Caco-2 (cell line): ENCODE data around the gene NMT2. TPM values are rescaled to one million over a fixed set of nuclear protein-coding genes. Genes with fewer than 3 reads are reported as not detected.

Source experiments
- BruUV-seq: library from RNA; stranded (reverse); fragments of 400-500 nt; replicated peaks from 2 replicates; lab custom pipeline; 2021; lab: Mats Ljungman, UMichigan
- CTCF ChIA-PET: fragments of 300-600 bp; sonication (Branson Sonifier 250); formaldehyde crosslinking; loops from one replicate; lab custom pipeline; 2022; ENCODE audit warnings: antibody characterized with exemption; lab: Charles Lee
- POLR2A ChIA-PET: fragments of 300-600 bp; sonication (Branson Sonifier 250); formaldehyde crosslinking; loops from one replicate; lab custom pipeline; 2022; ENCODE audit warnings: antibody characterized with exemption; lab: Charles Lee
- DNase-seq, 2 experiments: peaks; one replicate each; pipeline versions ENCODE4 v3.0.0 to v3.0.0-alpha.2; 2020 to 2022
- H3K27me3 ChIP-seq: replicated peaks from 2 replicates; pipeline ENCODE4 v1.6.0; 2011; ENCODE audit warnings: low read length; ENCODE audit not compliant: control insufficient read depth, insufficient read depth
- H3K36me3 ChIP-seq: 2 replicates; pipeline ENCODE4 v1.5.1; 2011; ENCODE audit warnings: low read length; ENCODE audit not compliant: control insufficient read depth, insufficient read depth
- H3K4me1 ChIP-seq: fragments of 250-450 bp; sonication (Bioruptor Pico); 2 replicates; pipeline ENCODE4 v1.5.1; 2020; ENCODE audit warnings: mild to moderate bottlenecking
- H3K4me3 ChIP-seq: 2 replicates; pipeline ENCODE4 v1.5.1; 2011; ENCODE audit warnings: low read depth, mild to moderate bottlenecking, control low read depth, low read length
- H3K9me3 ChIP-seq: fragments of 250-450 bp; sonication (Bioruptor Pico); 2 replicates; pipeline ENCODE4 v1.5.1; 2020; ENCODE audit warnings: mild to moderate bottlenecking, moderate library complexity
- H3K27ac Mint-ChIP-seq: one replicate; pipeline ENCODE4 v1.8.0; 2022; ENCODE audit warnings: mixed read lengths; ENCODE audit not compliant: unreplicated experiment
- H3K27me3 Mint-ChIP-seq: one replicate; pipeline ENCODE4 v1.8.0; 2022; ENCODE audit warnings: mixed read lengths; ENCODE audit not compliant: insufficient read depth, unreplicated experiment
- H3K36me3 Mint-ChIP-seq: one replicate; pipeline ENCODE4 v1.8.0; 2022; ENCODE audit warnings: mild to moderate bottlenecking, mixed read lengths; ENCODE audit not compliant: insufficient read depth, unreplicated experiment
- H3K4me1 Mint-ChIP-seq: one replicate; pipeline ENCODE4 v1.8.0; 2022; ENCODE audit warnings: low read depth, mixed read lengths; ENCODE audit not compliant: unreplicated experiment
- H3K4me3 Mint-ChIP-seq: one replicate; pipeline ENCODE4 v1.8.0; 2022; ENCODE audit warnings: mild to moderate bottlenecking, moderate library complexity, mixed read lengths; ENCODE audit not compliant: unreplicated experiment
- H3K9me3 Mint-ChIP-seq: one replicate; pipeline ENCODE4 v1.8.0; 2022; ENCODE audit warnings: mixed read lengths; ENCODE audit not compliant: unreplicated experiment
- intact Hi-C: fragments of 100-400 bp; cut with micrococcal nuclease; formaldehyde crosslinking; loops from one replicate; pipeline ENCODE4 v1.10.0; 2022; ENCODE audit not compliant: unreplicated experiment
- total RNA-seq: library from RNA; stranded (reverse); gene quantifications from 2 replicates; pipeline ENCODE4 v1.2.3, GENCODE V29; 2022
- TF ChIP-seq, protein P1 (sequence below), 2 experiments: fragments of 200-600 bp in 1 of 2; IDR thresholded peaks; 1 replicate in 1 of 2; 2 replicates in 1 of 2; pipeline versions ENCODE4 v1.5.1 to v1.8.0; 2011 to 2022; ENCODE audit warnings: antibody characterized with exemption in 1 of 2, control low read depth in 1 of 2, inconsistent platforms in 1 of 2, low read depth in 1 of 2, low read length in 1 of 2, mild to moderate bottlenecking in 1 of 2, moderate library complexity in 1 of 2; ENCODE audit not compliant: insufficient read depth in 1 of 2, severe bottlenecking in 1 of 2, unreplicated experiment in 1 of 2

NMT2 gene
- total RNA-seq, 1 experiment from 2014 or later, result 28.1 TPM

DNA sequence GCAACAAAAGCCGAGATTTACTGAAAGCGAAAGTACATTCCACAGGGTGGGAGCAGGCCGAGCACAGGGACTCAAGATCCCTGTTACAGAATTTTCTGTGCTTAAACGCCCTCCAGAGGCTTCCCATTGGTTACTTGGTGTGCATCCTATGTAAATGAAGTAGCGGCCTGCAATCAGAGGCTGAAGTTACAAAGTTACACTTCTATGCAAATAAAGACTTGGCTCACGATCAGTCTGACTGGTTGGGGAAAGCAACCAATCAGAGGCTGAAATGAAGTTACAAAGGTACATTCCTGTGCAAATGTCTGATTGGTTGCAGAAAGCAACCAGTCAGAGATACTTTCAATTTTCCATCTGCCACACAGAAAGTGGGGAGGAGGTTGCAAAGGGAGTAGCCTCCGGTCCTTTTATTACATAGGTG, 84.0 kb downstream of the NMT2 start:
- DNase-seq, result peak; percentile 85 to 92
- TF ChIP-seq, protein P1, sequence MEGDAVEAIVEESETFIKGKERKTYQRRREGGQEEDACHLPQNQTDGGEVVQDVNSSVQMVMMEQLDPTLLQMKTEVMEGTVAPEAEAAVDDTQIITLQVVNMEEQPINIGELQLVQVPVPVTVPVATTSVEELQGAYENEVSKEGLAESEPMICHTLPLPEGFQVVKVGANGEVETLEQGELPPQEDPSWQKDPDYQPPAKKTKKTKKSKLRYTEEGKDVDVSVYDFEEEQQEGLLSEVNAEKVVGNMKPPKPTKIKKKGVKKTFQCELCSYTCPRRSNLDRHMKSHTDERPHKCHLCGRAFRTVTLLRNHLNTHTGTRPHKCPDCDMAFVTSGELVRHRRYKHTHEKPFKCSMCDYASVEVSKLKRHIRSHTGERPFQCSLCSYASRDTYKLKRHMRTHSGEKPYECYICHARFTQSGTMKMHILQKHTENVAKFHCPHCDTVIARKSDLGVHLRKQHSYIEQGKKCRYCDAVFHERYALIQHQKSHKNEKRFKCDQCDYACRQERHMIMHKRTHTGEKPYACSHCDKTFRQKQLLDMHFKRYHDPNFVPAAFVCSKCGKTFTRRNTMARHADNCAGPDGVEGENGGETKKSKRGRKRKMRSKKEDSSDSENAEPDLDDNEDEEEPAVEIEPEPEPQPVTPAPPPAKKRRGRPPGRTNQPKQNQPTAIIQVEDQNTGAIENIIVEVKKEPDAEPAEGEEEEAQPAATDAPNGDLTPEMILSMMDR (IDR thresholded peaks at IDR 0.05; ENCODE audit: insufficient read depth in 1 of 2, low read depth in 1 of 2, low read length in 1 of 2, severe bottlenecking in 1 of 2, unreplicated experiment in 1 of 2), result no peak
- no TSS peak for BruUV-seq
- Histone ChIP-seq H3K27me3 (no peaks in the 10 kb centered on the region), H3K4me3 (peak overlapping the region; percentile 35), H3K36me3 (no peaks in the 10 kb centered on the region), H3K4me1 (peaks cover 6% of the 10 kb centered on the region), H3K9me3 (no peaks in the 10 kb centered on the region)
- peaks cover 5% of the 10 kb centered on the region for H3K4me1 Mint-ChIP-seq
- POLR2A ChIA-PET, result interaction anchor here (1.0 to 1.5 kb wide), 2 partner anchors 13 to 125 kb away, joined by 4 to 6 read pairs; partner anchors contain the start of genes MEIG1 and RPP38
- H3K36me3 Mint-ChIP-seq, result no peaks in the 10 kb centered on the region
- peak overlapping the region; percentile 71 for H3K4me3 Mint-ChIP-seq
- peak overlapping the region; percentile 42 for H3K27ac Mint-ChIP-seq
- intact Hi-C loops, result loop anchor here (5.0 kb wide), 1 partner anchor 82 kb away; no protein-coding TSS in a partner anchor
- no peaks in the 10 kb centered on the region for H3K27me3 Mint-ChIP-seq
- no peaks in the 10 kb centered on the region for H3K9me3 Mint-ChIP-seq
- CTCF ChIA-PET, result interaction anchor here (0.6 kb wide), 2 partner anchors 113 to 391 kb away, joined by 3 to 5 read pairs; no protein-coding TSS in a partner anchor

DNA sequence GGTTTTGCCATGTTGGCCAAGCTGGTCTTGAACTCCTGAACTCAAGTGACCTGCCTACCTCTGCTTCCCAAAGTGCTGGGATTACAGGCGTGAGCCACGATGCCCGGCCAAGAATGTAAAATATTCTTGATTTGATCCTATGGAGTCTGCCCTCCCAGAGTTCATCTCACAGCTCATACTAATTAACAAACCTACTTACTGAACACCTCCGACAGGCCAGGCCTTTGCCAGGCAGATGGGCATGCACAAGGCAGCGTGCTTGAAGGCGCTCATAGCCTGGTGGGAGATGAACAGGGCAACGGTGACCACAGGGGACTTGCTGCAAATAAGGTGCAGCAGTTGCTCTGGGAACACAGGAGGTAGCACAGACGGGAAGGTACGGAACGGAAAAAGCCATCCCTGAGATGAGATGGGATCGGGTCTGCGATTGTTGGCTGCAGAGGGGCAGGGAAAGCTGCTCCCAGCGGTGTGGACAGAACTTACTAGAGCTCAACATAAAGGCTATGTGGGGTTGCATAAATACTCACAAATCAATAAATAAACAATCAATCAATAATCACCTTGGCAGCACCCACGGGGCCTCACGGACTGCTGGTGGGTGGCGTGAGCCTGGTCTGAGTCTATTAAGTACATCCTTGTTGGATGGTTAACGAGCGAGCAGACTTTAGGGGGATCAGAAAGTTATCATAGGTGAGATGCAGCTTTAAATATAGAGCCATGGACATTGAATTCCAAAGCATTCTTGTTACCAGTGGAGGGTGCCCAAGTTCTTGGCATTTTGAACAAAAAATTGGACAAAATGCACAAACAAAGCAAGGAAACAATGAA, 84.6 kb downstream of the NMT2 start:
- Histone ChIP-seq H3K27me3 (no peaks in the 10 kb centered on the region), H3K4me1 (peaks cover 6% of the 10 kb centered on the region), H3K36me3 (no peaks in the 10 kb centered on the region), H3K9me3 (no peaks in the 10 kb centered on the region), H3K4me3 (peak overlapping the region; percentile 35)
- H3K36me3 Mint-ChIP-seq, result no peaks in the 10 kb centered on the region
- H3K9me3 Mint-ChIP-seq, result no peaks in the 10 kb centered on the region
- H3K27ac Mint-ChIP-seq, result peak overlapping the region; percentile 42
- intact Hi-C loops, result loop anchor here (5.0 kb wide), 1 partner anchor 82 kb away; no protein-coding TSS in a partner anchor
- TF ChIP-seq, protein P1 (IDR thresholded peaks at IDR 0.05; ENCODE audit: insufficient read depth in 1 of 2, low read depth in 1 of 2, low read length in 1 of 2, severe bottlenecking in 1 of 2, unreplicated experiment in 1 of 2), result no peak
- H3K4me1 Mint-ChIP-seq, result peaks cover 4% of the 10 kb centered on the region
- BruUV-seq, result no TSS peak
- peak overlapping the region; percentile 71 for H3K4me3 Mint-ChIP-seq
- ChIA-PET CTCF (interaction anchor here (0.5 to 1.2 kb wide), 3 partner anchors 83 to 1415 kb away, joined by 3 to 5 read pairs (median 3); no protein-coding TSS in a partner anchor), POLR2A (interaction anchor here (0.6 to 1.5 kb wide), 2 partner anchors 123 to 125 kb away, joined by 3 to 6 read pairs; partner anchors contain the start of gene MEIG1)
- no peaks in the 10 kb centered on the region for H3K27me3 Mint-ChIP-seq
- no peak for DNase-seq

DNA sequence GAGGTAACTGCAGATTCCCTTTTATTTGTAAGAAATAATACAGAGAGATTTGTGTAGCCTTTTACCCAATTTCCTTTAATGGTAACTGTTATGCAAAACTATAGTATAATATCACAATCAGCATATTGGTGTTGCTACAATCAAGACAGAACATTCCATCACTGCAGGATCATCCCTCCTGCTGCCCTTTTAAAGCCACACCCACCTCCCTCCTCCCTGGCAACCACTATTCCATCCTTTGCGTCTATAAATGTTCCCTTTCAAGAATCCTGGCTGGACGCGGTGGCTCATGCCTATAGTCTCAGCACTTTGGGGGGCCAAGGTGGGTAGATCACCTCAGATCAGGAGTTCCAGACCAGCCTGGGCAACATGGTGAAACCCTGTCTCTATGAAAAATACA, 93.1 kb downstream of the NMT2 start:
- H3K4me1 Mint-ChIP-seq, result no peaks in the 10 kb centered on the region
- H3K9me3 Mint-ChIP-seq, result no peaks in the 10 kb centered on the region
- H3K36me3 Mint-ChIP-seq, result no peaks in the 10 kb centered on the region
- H3K27me3 ChIP-seq, result no peaks in the 10 kb centered on the region
- H3K27ac Mint-ChIP-seq, result no peak overlapping the region
- H3K4me3 Mint-ChIP-seq, result no peak overlapping the region
- ChIA-PET POLR2A (no interaction called here), CTCF (no interaction called here)
- H3K27me3 Mint-ChIP-seq, result no peaks in the 10 kb centered on the region
- DNase-seq, result no peak
- no TSS peak for BruUV-seq
- TF ChIP-seq, protein P1 (IDR thresholded peaks at IDR 0.05; ENCODE audit: insufficient read depth in 1 of 2, low read depth in 1 of 2, low read length in 1 of 2, severe bottlenecking in 1 of 2, unreplicated experiment in 1 of 2), result no peak
- peaks cover 29% of the 10 kb centered on the region for H3K9me3 ChIP-seq
- no peaks in the 10 kb centered on the region for H3K36me3 ChIP-seq
- H3K4me1 ChIP-seq, result no peaks in the 10 kb centered on the region
- no peak overlapping the region for H3K4me3 ChIP-seq
- intact Hi-C loops, result no loop called here
